MM.1S (cell line): Measurements from ENCODE around the gene INSC.

Source experiments
- DNase-seq: peaks from one replicate; pipeline ENCODE4 v3.0.0-alpha.2; 2015
- H2AFZ ChIP-seq: fragments of 300-600 bp; sonication (generic); 2 replicates; pipeline ENCODE4 v1.6.0; 2016; ENCODE audit warnings: antibody characterized with exemption, low read length
- H3F3A ChIP-seq: fragments of 300-600 bp; sonication (generic); 2 replicates; pipeline ENCODE4 v1.6.1; 2016; ENCODE audit warnings: mild to moderate bottlenecking, antibody characterized with exemption, low read length, moderate library complexity, mixed read lengths; ENCODE audit not compliant: insufficient read depth
- H3K27ac ChIP-seq: fragments of 300-600 bp; sonication (generic); 2 replicates; pipeline ENCODE4 v1.5.1; 2016; ENCODE audit warnings: mild to moderate bottlenecking, low read length
- H3K27me3 ChIP-seq: fragments of 300-600 bp; sonication (generic); replicated peaks from 2 replicates; pipeline ENCODE4 v1.6.0; 2016; ENCODE audit warnings: low read length; ENCODE audit not compliant: insufficient read depth
- H3K36me3 ChIP-seq: fragments of 300-600 bp; sonication (generic); replicated peaks from 2 replicates; pipeline ENCODE4 v1.6.1; 2016; ENCODE audit warnings: mild to moderate bottlenecking, low read length, mixed read lengths; ENCODE audit not compliant: insufficient read depth
- H3K4me1 ChIP-seq: fragments of 300-600 bp; sonication (generic); 2 replicates; pipeline ENCODE4 v1.6.1; 2016; ENCODE audit warnings: low read length, mixed read lengths
- H3K4me2 ChIP-seq: fragments of 300-600 bp; sonication (generic); 2 replicates; pipeline ENCODE4 v1.6.0; 2016; ENCODE audit warnings: low read depth, low read length
- H3K4me3 ChIP-seq: fragments of 300-600 bp; sonication (generic); 2 replicates; pipeline ENCODE4 v1.5.1; 2016; ENCODE audit warnings: low read length, mixed read lengths
- H3K79me2 ChIP-seq: fragments of 300-600 bp; sonication (generic); 2 replicates; pipeline ENCODE4 v1.6.1; 2016; ENCODE audit warnings: mixed run types, low read length, mixed read lengths
- H3K9ac ChIP-seq: fragments of 300-600 bp; sonication (generic); 2 replicates; pipeline ENCODE4 v1.6.1; 2016; ENCODE audit warnings: low read length, mixed read lengths
- H3K9me2 ChIP-seq: fragments of 300-600 bp; sonication (generic); replicated peaks from 2 replicates; pipeline ENCODE4 v1.6.1; 2016; ENCODE audit warnings: mild to moderate bottlenecking, low read length, mixed read lengths; ENCODE audit not compliant: insufficient read depth
- H3K9me3 ChIP-seq: fragments of 300-600 bp; sonication (generic); replicated peaks from 2 replicates; pipeline ENCODE4 v1.6.1; 2016; ENCODE audit warnings: mild to moderate bottlenecking, low read length, mixed read lengths; ENCODE audit not compliant: insufficient read depth
- H4K20me1 ChIP-seq: fragments of 300-600 bp; sonication (generic); 2 replicates; pipeline ENCODE4 v1.6.1; 2016; ENCODE audit warnings: mild to moderate bottlenecking, low read length, moderate library complexity, mixed read lengths; ENCODE audit not compliant: insufficient read depth
- CTCF ChIP-seq: fragments of 300-600 bp; sonication (generic); IDR thresholded peaks from 2 replicates; pipeline ENCODE4 v1.5.1; 2016; ENCODE audit warnings: antibody characterized with exemption, low read length, mixed read lengths
- EZH2 ChIP-seq: fragments of 300-600 bp; sonication (generic); optimal IDR thresholded peaks from 2 replicates; pipeline ENCODE3; 2017; ENCODE audit warnings: low read depth, mild to moderate bottlenecking, antibody characterized with exemption, low read length, mixed read lengths
- EZH2phosphoT487 ChIP-seq: fragments of 300-600 bp; sonication (generic); IDR thresholded peaks from 2 replicates; pipeline ENCODE4 v1.6.1; 2018; ENCODE audit warnings: antibody characterized with exemption, low read length

Gene INSC

DNA sequence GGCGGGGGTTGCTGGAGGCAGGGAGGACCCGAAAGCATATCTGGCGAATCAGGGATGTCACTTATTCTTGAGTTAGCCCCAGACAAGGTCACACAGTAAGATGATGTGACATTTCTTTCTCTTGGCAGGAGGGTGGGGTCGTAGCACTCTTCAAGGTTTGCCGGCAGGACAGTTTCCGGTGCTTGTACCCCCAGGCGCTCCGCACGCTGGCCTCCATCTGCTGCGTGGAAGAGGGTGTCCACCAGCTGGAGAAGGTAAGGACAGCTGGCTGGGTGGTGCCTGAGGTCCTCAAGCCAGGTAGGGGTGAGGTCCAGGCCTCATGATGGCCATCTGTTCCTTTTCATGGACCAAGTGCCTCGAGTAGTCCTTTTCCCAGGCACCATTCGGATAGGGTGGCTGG is 86.0 kb downstream of the INSC start:
- Histone ChIP-seq H3K9me2 (no peaks in the 10 kb centered on the region), H3K9me3 (no peaks in the 10 kb centered on the region), H3K4me1 (no peaks in the 10 kb centered on the region), H3K27ac (no peak overlapping the region), H3K27me3 (no peaks in the 10 kb centered on the region), H2AFZ (no peak overlapping the region), H3F3A (no peaks in the 10 kb centered on the region), H3K79me2 (no peaks in the 10 kb centered on the region), H3K9ac (no peak overlapping the region), H3K36me3 (no peaks in the 10 kb centered on the region), H3K4me3 (no peak overlapping the region), H3K4me2 (no peak overlapping the region), H4K20me1 (no peaks in the 10 kb centered on the region)
- no peak for DNase-seq
- no peak for TF ChIP-seq EZH2
- no peak for TF ChIP-seq CTCF
- no peak for TF ChIP-seq EZH2phosphoT487

GRCh38 chr11:15201586-15201985 is 86.9 kb downstream of the INSC start:
- Histone ChIP-seq H3K27me3 (no peaks in the 10 kb centered on the region), H3K4me3 (no peak overlapping the region), H3K4me2 (no peak overlapping the region), H3K36me3 (no peaks in the 10 kb centered on the region), H3K4me1 (no peaks in the 10 kb centered on the region), H3K9me3 (no peaks in the 10 kb centered on the region), H3K79me2 (no peaks in the 10 kb centered on the region), H3F3A (no peaks in the 10 kb centered on the region), H3K27ac (no peak overlapping the region), H3K9me2 (no peaks in the 10 kb centered on the region), H2AFZ (no peak overlapping the region), H4K20me1 (no peaks in the 10 kb centered on the region), H3K9ac (no peak overlapping the region)
- DNase-seq, result no peak
- TF ChIP-seq CTCF, result no peak
- TF ChIP-seq EZH2phosphoT487, result no peak
- no peak for TF ChIP-seq EZH2

DNA sequence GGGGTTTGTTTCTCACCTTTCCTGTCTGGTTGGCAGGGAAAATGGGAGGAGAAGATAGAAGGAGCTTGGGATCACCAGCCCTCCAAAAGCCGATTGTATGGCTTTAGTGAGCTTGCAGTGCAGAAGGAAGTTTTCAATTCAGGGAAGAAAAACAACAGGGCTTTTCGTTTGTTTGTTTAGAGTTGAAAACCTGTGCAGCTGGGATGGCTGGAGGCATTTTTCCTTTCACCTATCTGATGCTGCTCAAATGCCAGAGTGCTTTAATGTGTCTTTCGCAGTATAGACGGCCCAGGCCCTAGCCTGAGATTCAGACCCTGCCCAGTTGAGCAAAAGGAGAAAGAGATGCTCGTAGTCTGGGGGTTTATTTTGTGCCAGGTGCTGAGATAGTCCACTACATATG is 87.9 kb downstream of the INSC start:
- DNase-seq, result no peak
- Histone ChIP-seq H3K79me2 (no peaks in the 10 kb centered on the region), H3K27ac (no peak overlapping the region), H3F3A (no peaks in the 10 kb centered on the region), H3K27me3 (no peaks in the 10 kb centered on the region), H3K4me1 (no peaks in the 10 kb centered on the region), H3K4me2 (no peak overlapping the region), H2AFZ (no peak overlapping the region), H3K9ac (no peak overlapping the region), H3K36me3 (no peaks in the 10 kb centered on the region), H4K20me1 (no peaks in the 10 kb centered on the region), H3K9me3 (no peaks in the 10 kb centered on the region), H3K4me3 (no peak overlapping the region), H3K9me2 (no peaks in the 10 kb centered on the region)
- TF ChIP-seq CTCF (no peak), EZH2phosphoT487 (no peak), EZH2 (no peak)
